Measurements from ENCODE around the gene RPUSD4. TPM values are rescaled to one million over a fixed set of nuclear protein-coding genes. Genes with fewer than 3 reads are reported as not detected.

Gene RPUSD4
- total and polyA plus RNA-seq, 9 of the 15 experiments (the other 6 are each of a cell fraction or from before 2014, with no cell fraction given): 27.4 to 56.2 (median 44.6) TPM

GRCh38 chr11:126186025-126186698, 25.3 kb downstream of the RPUSD4 start:
- DNase-seq (ENCODE audit: extremely low read depth in 1 of 4, low spot score in 3 of 4) (no peak), FAIRE-seq (no peak), ATAC-seq (no peak)
- TF ChIP-seq PRPF4 (IDR thresholded peaks at IDR 0.05; ENCODE audit: insufficient read depth, low read depth, low read length, poor library complexity, severe bottlenecking) (no peak), THAP7 (CRISPR knock-in tag; IDR thresholded peaks at IDR 0.05) (no peak), ZNF347 (CRISPR knock-in tag; IDR thresholded peaks at IDR 0.05; ENCODE audit: low read depth) (no peak), RBM39 (optimal IDR thresholded peaks at IDR 0.05; ENCODE audit: low read depth, low read length) (no peak), TEAD1 (CRISPR knock-in tag; IDR thresholded peaks at IDR 0.05) (no peak), ZNF586 (CRISPR knock-in tag; conservative IDR thresholded peaks at IDR 0.05) (no peak), ELF4 (CRISPR knock-in tag; IDR thresholded peaks at IDR 0.05) (no peak), STAT5A (IDR thresholded peaks at IDR 0.05; ENCODE audit: borderline replicate concordance, low read length) (no peak), NFATC3 (IDR thresholded peaks at IDR 0.05) (no peak), BDP1 (IDR thresholded peaks at IDR 0.05; ENCODE audit: insufficient read depth, insufficient read length) (no peak), ZNF184 (CRISPR knock-in tag; IDR thresholded peaks at IDR 0.05) (no peak), ESRRA (IDR thresholded peaks at IDR 0.05; ENCODE audit: borderline replicate concordance, low read depth) (no peak), ETV5 (CRISPR knock-in tag; IDR thresholded peaks at IDR 0.05; ENCODE audit: low read depth) (no peak), ARHGAP35 (IDR thresholded peaks at IDR 0.05; ENCODE audit: partially characterized antibody) (no peak), KLF1 (tag; IDR thresholded peaks at IDR 0.05) (no peak), ZNF133 (CRISPR knock-in tag; IDR thresholded peaks at IDR 0.05) (no peak), ZNF764 (CRISPR knock-in tag; IDR thresholded peaks at IDR 0.05; ENCODE audit: low read depth) (no peak), ETS2 (tag; IDR thresholded peaks at IDR 0.05; ENCODE audit: borderline replicate concordance, poor library complexity, severe bottlenecking) (no peak)
- BruUV-seq (replicated peaks): no TSS peak
- POLR2A ChIA-PET: no interaction called here
- Histone ChIP-seq H3K79me2 (ENCODE audit: control insufficient read depth, insufficient read depth, low read length) (no peaks in the 10 kb centered on the region), H3K27me3 (ENCODE audit: control insufficient read depth in 2 of 2, insufficient read depth in 2 of 2, low read length in 2 of 2) (no peaks in the 10 kb centered on the region), H3K36me3 (ENCODE audit: control insufficient read depth, insufficient read depth, low read length) (peaks cover 13% of the 10 kb centered on the region; the same call in 1 of the 3 replicates), H4K20me1 (replicated peaks; ENCODE audit: control insufficient read depth, insufficient read depth, low read length) (no peaks in the 10 kb centered on the region), H3K27ac (ENCODE audit: extremely low read depth, low read depth, low read length) (no peak overlapping the region), H3K9ac (ENCODE audit: insufficient read depth in 1 of 2, low read depth in 2 of 2, low read length in 2 of 2) (no peak overlapping the region; a peak in 1 of 4 replicates), H3K4me1 (replicated peaks in 1 of 2; ENCODE audit: control insufficient read depth in 2 of 2, insufficient read depth in 2 of 2, low read length in 2 of 2) (no peaks in the 10 kb centered on the region), H3K9me1 (ENCODE audit: control insufficient read depth, insufficient read depth, low read length) (no peaks in the 10 kb centered on the region), H3K4me2 (ENCODE audit: insufficient read depth, low read length) (no peak overlapping the region), H2AFZ (ENCODE audit: low read depth, low read length) (no peak overlapping the region), H3K9me3 (replicated peaks; ENCODE audit: control insufficient read depth, insufficient read depth, low read depth, low read length) (no peaks in the 10 kb centered on the region), H3K4me3 (no peak overlapping the region)
- 79% methylated on average over 12 of the region's 15 CpGs for WGBS (ENCODE audit: insufficient coverage, low coverage, missing lambda C conversion rate)
- intact Hi-C loops (cut with micrococcal nuclease) (no loop called here), in situ Hi-C loops (cut with MboI) (no loop called here)
- CTCF ChIA-PET (ENCODE audit: low intra/inter-chr PET ratio): no interaction called here

All from K562 (cell line).